ENCODE data around the gene NACC2. TPM values are rescaled to one million over a fixed set of nuclear protein-coding genes. Genes with fewer than 3 reads are reported as not detected.
A peak's percentile ranks its signal among the peaks of the same experiment; 100 is the strongest.

NACC2 gene
- total and polyA plus RNA-seq, 9 of the 15 experiments (the other 6 are each of a cell fraction or from before 2014, with no cell fraction given): 0.70 to 25.1 (median 5.6) TPM

DNA sequence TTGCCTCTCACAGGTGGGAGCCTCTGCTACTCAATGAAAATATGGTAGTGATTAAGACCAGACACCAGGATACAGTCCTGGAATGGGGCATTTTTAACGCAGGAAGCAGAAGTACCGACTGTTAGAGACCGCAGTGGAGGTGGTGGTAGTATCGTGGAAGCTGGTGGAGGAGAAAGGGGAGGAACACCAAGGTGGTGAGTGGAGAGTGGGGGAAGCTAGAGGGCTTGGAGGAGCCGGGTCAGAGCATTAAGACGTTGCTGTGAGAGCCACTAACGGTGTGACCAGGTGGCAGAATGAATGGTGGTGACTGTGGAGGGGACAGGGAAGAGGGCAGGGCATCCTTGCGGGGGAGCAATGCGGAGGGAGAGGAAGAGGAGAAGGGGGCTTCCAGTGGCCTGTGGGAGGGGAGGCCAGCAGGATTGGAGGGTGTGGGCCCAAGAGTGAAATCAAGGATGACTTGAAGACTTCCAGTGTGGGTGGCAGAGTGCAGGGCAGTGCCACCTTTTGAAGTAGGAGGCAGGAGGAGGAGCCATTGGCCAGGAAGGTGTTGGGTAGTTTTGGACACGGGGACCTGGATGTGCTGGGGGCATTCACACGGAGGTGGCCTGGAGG is 132.3 kb downstream of the NACC2 start (continued):
- TF ChIP-seq YY1 (IDR thresholded peaks at IDR 0.05; ENCODE audit: borderline replicate concordance in 1 of 3, control insufficient read depth in 1 of 3, extremely low read depth in 1 of 3, insufficient read depth in 3 of 3, insufficient read length in 1 of 3, insufficient replicate concordance in 2 of 3, low read depth in 1 of 3, low read length in 2 of 3) (no peak), MYC (IDR thresholded peaks at IDR 0.05; ENCODE audit: low read depth, low read length) (no peak), MYC (CRISPR knock-in tag; IDR thresholded peaks at IDR 0.05; ENCODE audit: borderline replicate concordance, low read depth) (no peak), ZNF551 (CRISPR knock-in tag; IDR thresholded peaks at IDR 0.05) (no peak), ZNF174 (CRISPR knock-in tag; IDR thresholded peaks at IDR 0.05) (no peak), EWSR1 (IDR thresholded peaks at IDR 0.05; ENCODE audit: borderline replicate concordance, low read depth, partially characterized antibody) (no peak)

DNA sequence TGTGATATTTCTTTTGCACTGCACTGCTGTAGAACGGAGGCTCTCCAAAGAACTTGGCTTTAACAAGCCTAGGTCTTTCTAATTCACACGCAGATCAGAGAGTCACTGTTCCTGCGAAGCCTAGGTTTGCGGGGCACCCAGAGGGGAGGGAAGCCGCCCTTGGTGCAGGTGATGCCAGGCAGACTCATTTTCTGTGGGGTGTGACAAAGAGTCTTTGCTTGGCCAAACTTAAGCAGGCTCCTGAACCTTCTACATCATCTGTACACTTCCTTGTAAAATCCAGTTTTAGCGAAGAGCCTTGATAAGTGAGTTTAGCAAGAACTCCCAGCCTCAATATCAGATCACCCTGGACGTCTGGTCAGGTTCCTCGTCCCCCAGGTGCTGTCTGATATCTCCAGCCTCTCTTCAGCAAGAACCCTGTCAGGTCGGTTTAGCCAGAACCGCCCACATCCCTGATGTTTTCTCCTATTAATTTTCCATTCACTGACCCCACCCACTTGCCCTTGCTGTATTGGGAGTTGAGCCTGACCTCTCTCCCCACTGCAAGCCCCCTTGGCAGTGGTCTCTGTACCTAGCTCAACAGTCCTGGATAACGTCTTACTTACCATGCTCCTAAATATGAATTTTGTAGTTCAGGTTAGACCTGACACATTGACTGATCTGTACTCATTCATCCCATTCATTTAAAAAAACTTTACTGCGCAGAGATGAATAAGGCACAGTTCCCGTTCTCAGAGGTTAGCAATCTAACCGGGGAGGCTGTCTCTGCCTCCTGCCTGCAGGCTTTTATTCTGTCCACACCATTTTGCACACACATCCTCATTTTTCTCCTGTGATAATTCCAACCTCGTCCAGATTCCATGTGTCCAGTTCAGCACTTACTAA is 133.0 kb downstream of the NACC2 start:
- WGBS (ENCODE audit: insufficient coverage, low coverage, missing lambda C conversion rate): 7% methylated on average over 15 of the region's 15 CpGs
- DNase-seq (ENCODE audit: extremely low read depth in 1 of 4, low spot score in 3 of 4) (peak in 2 of 4 experiments; percentile 65 to 79), ATAC-seq (no peak), FAIRE-seq (peak; percentile 67)
- Histone ChIP-seq H3K4me2 (ENCODE audit: insufficient read depth, low read length) (peak overlapping the region; percentile 90), H2AFZ (ENCODE audit: low read depth, low read length) (peak overlapping the region; percentile 82), H3K9me3 (replicated peaks; ENCODE audit: control insufficient read depth, insufficient read depth, low read depth, low read length) (no peaks in the 10 kb centered on the region), H4K20me1 (replicated peaks; ENCODE audit: control insufficient read depth, insufficient read depth, low read length) (peaks cover 7% of the 10 kb centered on the region), H3K9ac (ENCODE audit: insufficient read depth in 1 of 2, low read depth in 2 of 2, low read length in 2 of 2) (peak overlapping the region; percentile 81 to 83; a peak in 3 of 4 replicates), H3K4me1 (replicated peaks in 1 of 2; ENCODE audit: control insufficient read depth in 2 of 2, insufficient read depth in 2 of 2, low read length in 2 of 2) (peaks cover 14 to 42% of the 10 kb centered on the region in 2 experiments), H3K27me3 (ENCODE audit: control insufficient read depth in 2 of 2, insufficient read depth in 2 of 2, low read length in 2 of 2) (no peaks in the 10 kb centered on the region), H3K9me1 (ENCODE audit: control insufficient read depth, insufficient read depth, low read length) (no peaks in the 10 kb centered on the region), H3K36me3 (ENCODE audit: control insufficient read depth, insufficient read depth, low read length) (peaks cover 26% of the 10 kb centered on the region), H3K4me3 (peak overlapping the region; percentile 44), H3K79me2 (ENCODE audit: control insufficient read depth, insufficient read depth, low read length) (peaks cover 52% of the 10 kb centered on the region), H3K27ac (ENCODE audit: extremely low read depth, low read depth, low read length) (peak overlapping the region; percentile 81)
- intact Hi-C loops (cut with micrococcal nuclease): loop anchor here (5.0 to 10.0 kb wide), 2 partner anchors 133 to 360 kb away; partner anchors contain the start of gene NACC2
- TSS peak; percentile 75 for BruUV-seq (replicated peaks)
- CTCF ChIA-PET (ENCODE audit: low intra/inter-chr PET ratio): no interaction called here
- POLR2A ChIA-PET: interaction anchor here (0.6 to 1.5 kb wide), 4 partner anchors 10 to 1370 kb away, joined by 3 to 7 read pairs (median 5); no protein-coding TSS in a partner anchor
- in situ Hi-C loops (cut with MboI): no loop called here
- no peak for TF ChIP-seq TAF9B (IDR thresholded peaks at IDR 0.05; ENCODE audit: partially characterized antibody)
- peak; percentile 37; the same call in 1 of the 2 replicates for TF ChIP-seq SPI1 (IDR thresholded peaks at IDR 0.05; ENCODE audit: borderline replicate concordance, low read depth, low read length)
- TF ChIP-seq SREBF2 (CRISPR knock-in tag; IDR thresholded peaks at IDR 0.05): no peak
- TF ChIP-seq, protein P1, sequence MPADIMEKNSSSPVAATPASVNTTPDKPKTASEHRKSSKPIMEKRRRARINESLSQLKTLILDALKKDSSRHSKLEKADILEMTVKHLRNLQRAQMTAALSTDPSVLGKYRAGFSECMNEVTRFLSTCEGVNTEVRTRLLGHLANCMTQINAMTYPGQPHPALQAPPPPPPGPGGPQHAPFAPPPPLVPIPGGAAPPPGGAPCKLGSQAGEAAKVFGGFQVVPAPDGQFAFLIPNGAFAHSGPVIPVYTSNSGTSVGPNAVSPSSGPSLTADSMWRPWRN (IDR thresholded peaks at IDR 0.05; ENCODE audit: low read depth): no peak
- peak; percentile 55 for TF ChIP-seq CHD1 (IDR thresholded peaks at IDR 0.05; ENCODE audit: low read length)
- TF ChIP-seq MYC (IDR thresholded peaks at IDR 0.05; ENCODE audit: low read depth, low read length): 0 out of 2 replicates have a peak, but pooled peaks have one; percentile 15
- TF ChIP-seq MYC (CRISPR knock-in tag; IDR thresholded peaks at IDR 0.05; ENCODE audit: borderline replicate concordance, low read depth): no peak
- TF ChIP-seq ATF6 (CRISPR knock-in tag; IDR thresholded peaks at IDR 0.05): peak; percentile 41; the same call in 1 of the 2 replicates
- no peak for TF ChIP-seq NFIC (IDR thresholded peaks at IDR 0.05)
- no peak for TF ChIP-seq ZNF24 (IDR thresholded peaks at IDR 0.05)
- TF ChIP-seq HDAC6 (IDR thresholded peaks at IDR 0.05; ENCODE audit: low read depth, low read length): no peak
- peak; percentile 30; the same call in 1 of the 2 replicates for TF ChIP-seq CBFA2T3 (IDR thresholded peaks at IDR 0.05)

All from K562 (cell line).